Activated CD4-positive, alpha-beta T cell treated with anti-CD3 and anti-CD28 coated beads, Interleukin-2, amount 50 U/mL, for 24 hours (primary cell): ENCODE data around the gene PTPRD.

ENCODE experiments used
- DNase-seq, 2 donors: peaks; one replicate each; pipeline ENCODE4 v3.0.0-alpha.2; 2020; ENCODE audit warnings: low read depth in 1 of 2, low spot score in 1 of 2

Gene PTPRD

DNA sequence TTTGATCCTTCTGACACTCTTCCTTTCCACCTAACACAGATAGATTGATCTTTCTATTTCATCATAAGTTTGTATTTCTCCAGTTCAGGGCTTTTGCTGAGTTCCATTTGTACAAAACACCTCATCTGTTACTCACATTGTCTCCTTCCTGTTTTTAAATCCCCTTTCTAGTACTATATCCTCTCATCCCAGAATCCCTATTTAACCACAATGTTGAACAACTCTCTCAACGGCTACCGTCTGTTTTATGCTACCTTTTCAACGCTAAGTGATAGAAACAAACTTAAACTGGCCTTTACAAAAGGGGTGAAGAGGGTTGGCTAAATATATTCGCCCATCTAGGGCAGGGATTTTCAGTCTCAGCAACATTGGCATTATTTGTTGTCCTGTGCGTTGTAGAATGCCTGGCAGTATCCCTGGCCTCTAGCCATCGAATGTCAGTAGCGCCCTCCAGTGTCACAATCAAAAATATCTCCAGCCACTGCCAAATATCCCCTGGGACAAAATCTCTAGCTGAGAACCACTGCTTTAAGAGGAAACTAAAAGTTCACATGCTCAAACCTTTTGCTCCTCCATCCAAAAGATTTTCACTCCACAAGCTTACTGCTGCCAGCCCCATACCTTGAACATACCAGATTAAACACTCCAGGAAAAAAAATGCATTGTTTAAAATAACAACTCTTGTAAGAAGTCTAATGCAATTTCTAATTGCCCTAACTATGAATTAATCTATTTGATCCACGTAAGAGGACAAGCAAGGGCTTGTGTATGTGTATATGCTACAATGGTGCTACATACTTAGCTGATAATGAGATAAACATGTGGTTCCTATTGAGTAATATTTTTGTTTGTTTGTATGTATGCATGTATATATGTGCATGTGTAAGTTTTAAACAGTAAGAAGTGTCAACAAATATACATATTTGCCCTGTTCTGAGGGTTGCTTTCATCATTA, 344.0 kb downstream of the PTPRD start:
- no peak for DNase-seq

- DNase-seq, result no peak
These were observed 347.6 kb downstream of the PTPRD start for GRCh38 chr9:10265153-10265631.

GRCh38 chr9:10260501-10260900, 352.3 kb downstream of the PTPRD start:
- no peak for DNase-seq

DNA sequence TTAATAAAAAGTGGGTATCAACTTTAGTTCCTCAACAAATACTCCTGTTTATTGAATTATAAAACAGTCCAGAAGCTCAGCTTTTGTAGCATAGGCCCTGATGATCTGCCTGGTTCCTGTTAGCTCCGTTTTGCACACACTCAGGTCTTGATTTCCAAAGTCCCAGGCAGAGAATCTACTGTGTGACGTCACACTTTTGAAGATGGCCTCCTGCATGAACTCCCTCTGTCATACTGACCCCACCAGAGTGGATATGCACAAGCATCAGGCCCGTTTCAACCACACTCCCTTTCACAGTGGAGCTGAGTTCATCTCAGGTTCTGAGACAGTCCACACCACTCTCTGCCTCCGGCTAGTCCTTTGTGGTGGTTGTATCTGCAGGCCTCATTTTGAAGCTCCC, 353.1 kb downstream of the PTPRD start:
- DNase-seq, result no peak

GRCh38 chr9:10255758-10256157, 357.0 kb downstream of the PTPRD start:
- no peak for DNase-seq

DNA sequence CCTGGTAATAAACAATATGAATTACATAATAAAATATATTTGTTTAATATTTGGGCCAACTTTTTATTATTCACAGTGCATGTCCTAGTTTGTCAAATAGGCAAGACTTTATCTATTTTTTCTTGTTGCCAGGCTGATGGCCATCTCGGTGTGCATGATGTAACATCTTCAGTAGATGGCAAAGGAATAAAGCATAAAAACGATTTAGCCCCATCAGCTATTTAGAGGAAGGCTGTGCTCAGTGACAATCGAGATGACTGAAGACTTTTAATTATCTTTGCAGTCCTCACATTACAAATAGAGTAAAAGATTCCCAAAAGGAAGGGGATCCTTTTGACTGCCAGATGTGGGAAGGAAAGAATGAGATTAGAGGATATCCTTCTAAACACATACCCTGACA, 358.5 kb downstream of the PTPRD start:
- no peak for DNase-seq

GRCh38 chr9:10253341-10253740, 359.5 kb downstream of the PTPRD start:
- DNase-seq, result no peak

DNA sequence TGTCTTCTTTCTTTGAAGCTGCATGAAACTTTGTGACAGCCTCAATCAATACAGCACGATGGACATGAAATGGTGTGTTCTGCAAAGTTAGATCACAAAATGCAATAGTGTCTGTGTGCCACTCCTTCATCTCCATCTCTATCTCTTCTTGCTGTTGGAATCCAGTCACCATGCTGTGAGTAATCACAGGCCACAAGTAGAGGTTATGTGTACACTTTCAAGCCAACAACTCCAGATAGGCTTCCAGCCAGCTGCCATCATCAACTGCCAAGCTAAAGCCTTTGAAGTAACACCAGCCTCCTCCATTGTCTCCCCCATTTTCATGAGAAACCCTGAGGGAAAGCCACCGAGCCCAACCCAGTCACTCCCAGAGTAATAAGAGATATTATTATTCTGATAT, 360.6 kb downstream of the PTPRD start:
- DNase-seq, result no peak

DNA sequence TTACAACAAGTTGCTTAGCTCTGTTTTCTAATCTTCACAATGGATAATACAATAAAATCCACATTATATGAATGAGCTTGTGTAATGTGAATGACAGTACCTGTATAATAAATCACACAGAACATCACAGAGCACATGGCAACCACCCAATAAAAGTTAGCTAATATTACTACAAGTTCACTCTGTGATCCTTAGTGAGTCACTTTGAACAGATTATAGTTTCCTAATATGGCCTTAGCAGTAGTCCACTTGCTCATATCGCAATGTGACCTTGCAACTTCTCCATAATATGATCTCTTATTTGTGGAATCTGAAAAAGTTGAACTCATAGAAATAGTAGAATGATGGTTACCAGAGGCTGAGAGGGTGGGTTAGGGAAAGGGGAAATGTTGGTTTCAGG, 361.3 kb downstream of the PTPRD start:
- DNase-seq, result no peak

- no peak for DNase-seq
These were observed 362.6 kb downstream of the PTPRD start for GRCh38 chr9:10250219-10250618.

- no peak for DNase-seq
These were observed 363.9 kb downstream of the PTPRD start for GRCh38 chr9:10248890-10249289.

DNA sequence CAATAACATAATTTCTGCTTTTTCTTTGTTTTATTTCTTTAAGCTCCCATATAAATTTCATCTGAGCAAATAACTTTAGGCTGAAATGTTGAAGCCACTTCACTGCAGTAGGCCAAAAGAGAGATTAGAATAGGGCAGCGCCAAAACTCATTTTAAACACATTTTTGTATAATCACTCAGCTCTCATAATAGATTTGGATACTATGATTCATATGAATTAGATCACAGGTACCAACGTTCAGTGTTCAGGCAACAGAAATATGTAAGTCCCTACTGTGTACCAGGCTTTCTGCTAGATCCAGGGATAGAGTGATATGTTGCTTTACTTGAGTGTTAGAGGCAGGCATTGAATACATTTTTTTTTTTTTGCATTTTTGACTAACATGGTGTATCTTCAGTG, 370.5 kb downstream of the PTPRD start:
- DNase-seq, result no peak

- no peak for DNase-seq
These were observed 374.7 kb downstream of the PTPRD start for GRCh38 chr9:10238087-10238486.

DNA sequence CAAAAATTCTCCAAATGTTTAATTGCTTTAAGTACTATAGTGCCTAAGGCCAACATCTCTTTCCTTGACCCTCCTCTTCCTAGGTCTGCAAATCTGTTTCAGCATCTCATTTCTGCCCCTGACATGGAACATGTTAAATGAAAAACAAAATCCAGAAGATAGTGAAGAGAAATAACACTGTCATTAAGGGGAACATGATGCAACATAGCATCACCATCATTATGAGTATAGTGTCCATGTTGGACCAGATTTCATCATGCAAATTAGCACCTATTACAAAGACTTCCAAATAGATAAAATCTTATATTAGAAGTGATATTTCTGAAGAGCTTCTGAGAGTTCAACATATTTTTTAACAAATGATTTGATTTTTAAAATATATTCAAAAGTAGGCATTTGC, 375.2 kb downstream of the PTPRD start:
- DNase-seq, result no peak

GRCh38 chr9:10236161-10236560, 376.6 kb downstream of the PTPRD start:
- no peak for DNase-seq

DNA sequence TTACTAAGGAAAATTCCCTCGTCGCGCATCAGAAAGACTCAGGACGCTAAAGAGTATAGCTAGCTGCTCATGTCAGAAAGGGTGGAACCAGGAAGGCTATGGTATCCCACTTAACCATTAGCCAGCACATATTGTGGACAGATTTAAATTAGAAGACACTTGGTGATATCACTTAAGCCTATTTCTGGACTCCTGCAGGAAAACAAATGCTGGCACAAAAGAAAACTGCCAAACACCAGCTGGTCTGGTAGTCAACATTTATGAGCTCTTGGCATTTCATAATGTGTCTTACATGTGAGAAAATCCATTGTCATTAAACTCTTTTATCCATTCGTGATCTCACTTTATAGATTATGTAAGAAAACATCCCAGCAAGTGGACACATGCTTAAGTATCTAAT, 377.4 kb downstream of the PTPRD start:
- DNase-seq, result no peak

DNA sequence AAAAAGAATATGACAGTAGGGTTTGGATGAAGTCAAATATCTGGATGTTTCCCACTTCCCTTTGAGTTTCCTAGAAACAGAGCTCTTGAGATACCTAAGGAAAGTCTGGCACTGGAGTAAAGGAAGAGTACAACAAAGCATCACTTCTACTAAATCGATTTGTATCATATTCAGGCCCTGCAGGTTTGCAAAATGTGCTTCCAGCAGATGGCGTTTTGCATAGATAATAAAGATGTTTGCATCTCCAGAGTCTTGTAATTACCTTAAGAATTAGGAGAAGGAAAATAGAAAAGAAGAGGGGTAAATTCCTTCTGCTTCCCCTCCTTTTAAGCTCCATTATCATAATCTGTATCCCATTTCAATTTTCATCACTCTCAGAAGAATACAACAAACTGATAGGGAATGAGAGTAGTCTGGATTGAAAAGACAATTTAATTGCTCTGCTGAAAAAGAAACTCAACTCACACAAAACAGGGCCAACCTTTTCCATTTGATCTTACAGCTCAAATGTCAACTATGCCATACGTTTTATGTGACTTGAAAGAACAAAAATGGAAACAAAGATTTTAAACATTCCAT, 380.4 kb downstream of the PTPRD start:
- no peak for DNase-seq

GRCh38 chr9:10230512-10230911, 382.3 kb downstream of the PTPRD start:
- no peak for DNase-seq

GRCh38 chr9:10228082-10228481, 384.7 kb downstream of the PTPRD start:
- DNase-seq, result no peak

- no peak for DNase-seq
These were observed 385.8 kb downstream of the PTPRD start for GRCh38 chr9:10226996-10227395.

- no peak for DNase-seq
These were observed 400.1 kb downstream of the PTPRD start for GRCh38 chr9:10212702-10213101.

DNA sequence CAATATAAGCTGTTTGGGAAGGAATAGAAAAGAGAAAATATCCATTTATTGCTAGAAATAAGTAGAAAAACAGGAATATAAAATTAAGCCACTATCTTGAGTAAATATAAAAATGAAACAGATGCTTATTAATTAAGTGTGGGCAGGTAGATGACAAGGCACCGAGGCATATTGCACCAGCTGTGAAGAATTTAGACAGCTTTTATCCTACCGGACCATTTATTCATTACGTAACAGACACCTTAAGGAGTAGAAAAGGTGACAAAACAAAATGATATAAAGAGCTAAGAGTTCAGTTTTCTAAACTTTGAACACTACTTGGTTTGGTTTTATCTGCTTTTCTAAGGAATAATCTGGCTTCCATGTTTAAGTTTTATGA, 404.1 kb downstream of the PTPRD start:
- no peak for DNase-seq

DNA sequence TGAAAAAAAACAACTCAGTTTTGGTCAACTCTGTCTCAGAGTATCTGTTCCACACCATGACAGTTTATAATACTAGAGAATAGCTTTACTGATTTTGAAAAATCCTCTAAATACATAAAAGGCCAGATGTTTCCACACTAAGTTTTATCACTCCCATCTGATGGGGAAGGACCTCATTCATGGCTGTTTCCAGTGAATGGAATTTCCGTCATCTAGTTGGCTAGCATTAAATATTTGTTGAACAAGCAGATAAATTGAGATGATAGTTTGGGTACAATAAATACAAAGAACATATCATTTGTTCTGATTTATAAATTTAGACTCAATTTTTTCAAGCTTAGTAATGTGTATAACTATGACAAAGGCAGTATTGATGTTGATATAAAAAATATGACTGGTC, 408.5 kb downstream of the PTPRD start:
- DNase-seq, result no peak
